Transverse colon (tissue), 4 donors: ENCODE results near the gene ZNF711. TPM values are rescaled to one million over a fixed set of nuclear protein-coding genes. Genes with fewer than 3 reads are reported as not detected.

Experiments used
- DNase-seq: peaks from one replicate; pipeline ENCODE4 v3.0.0-alpha.2; 2019
- H3K27ac ChIP-seq, 4 donors: fragments of 200-600 bp; sonication (generic); 2 replicates each; pipeline ENCODE4 v1.5.1; 2016 to 2018; ENCODE audit warnings: inconsistent platforms in 4 of 4
- H3K27me3 ChIP-seq: fragments of 200-600 bp; sonication (generic); 2 replicates; pipeline ENCODE4 v1.5.1; 2017; ENCODE audit warnings: inconsistent platforms
- H3K36me3 ChIP-seq, 4 donors: fragments of 200-600 bp; sonication (generic); 2 replicates each; pipeline ENCODE4 v1.5.1; 2017 to 2019; ENCODE audit warnings: inconsistent platforms in 4 of 4
- H3K4me1 ChIP-seq, 4 donors: fragments of 200-600 bp; sonication (generic); 2 replicates each; pipeline ENCODE4 v1.5.1; 2017 to 2020; ENCODE audit warnings: inconsistent platforms in 4 of 4
- H3K4me3 ChIP-seq, 4 donors: fragments of 200-600 bp; sonication (generic); 1 replicate in 1 of 4; 2 replicates in 3 of 4; pipeline versions ENCODE4 v1.5.1 to v1.6.1; 2017 to 2019; ENCODE audit warnings: inconsistent platforms in 4 of 4
- H3K9me3 ChIP-seq, 2 donors: fragments of 200-600 bp; sonication (generic); 2 replicates each; pipeline ENCODE4 v1.5.1; 2017 to 2019; ENCODE audit warnings: inconsistent platforms in 2 of 2
- CTCF ChIP-seq, 5 experiments: fragments of 200-600 bp in 3 of 5; fragments of 450-650 bp in 2 of 5; sonication (generic) in 3 of 5; IDR thresholded peaks; 1 replicate in 2 of 5; 2 replicates in 3 of 5; pipeline ENCODE4 v1.5.1; 2016 to 2017; ENCODE audit warnings: antibody characterized with exemption in 5 of 5, inconsistent platforms in 3 of 5, mild to moderate bottlenecking in 2 of 5, moderate library complexity in 1 of 5
- EP300 ChIP-seq: sonication (generic); formaldehyde crosslinking; IDR thresholded peaks from one replicate; pipeline ENCODE4 v1.6.1; 2017; ENCODE audit warnings: antibody characterized with exemption, low read depth
- POLR2A ChIP-seq: fragments of 450-650 bp; IDR thresholded peaks from one replicate; pipeline ENCODE4 v1.6.1; 2016; ENCODE audit warnings: antibody characterized with exemption, mild to moderate bottlenecking, moderate library complexity
- POLR2AphosphoS5 ChIP-seq, 3 donors: sonication (generic); formaldehyde crosslinking; IDR thresholded peaks; one replicate each; pipeline ENCODE4 v1.6.1; 2016; ENCODE audit warnings: antibody characterized with exemption in 3 of 3
- WGBS, 2 donors: methylation state at CpG; one replicate each; pipeline ENCODE4 v1.1.5; 2018; ENCODE audit warnings: low coverage in 1 of 2; 5-methylcytosine and 5-hydroxymethylcytosine counted together
- in situ Hi-C, 4 donors: fragments of 200-750 bp; cut with MboI; loops; one replicate each; pipeline versions ENCODE4 v1.15.0 to v1.15.1; 2017; ENCODE audit warnings: low sequenced_read_pairs in 3 of 4, low pct_ligation_motif_present in 1 of 4, low pct_unique_long_range_greater_than_20kb in 1 of 4
- intact Hi-C: fragments of 100-400 bp; cut with DNase I; formaldehyde crosslinking; loops from one replicate; pipeline ENCODE4 v1.15.1; 2023; ENCODE audit warnings: low total_unique reads
- total RNA-seq, 4 donors: library from RNA; depleted of rRNA; stranded (reverse); fragments of >200 nt; gene quantifications; one replicate each; pipeline ENCODE4 v1.1.0, GENCODE V29; 2016

Gene ZNF711
- total RNA-seq: 1 to 10 TPM in 2 of 4 donors, under 1 TPM in 1, not detected in 1; 1.00 to 3.8 (median 1.1) TPM

DNA sequence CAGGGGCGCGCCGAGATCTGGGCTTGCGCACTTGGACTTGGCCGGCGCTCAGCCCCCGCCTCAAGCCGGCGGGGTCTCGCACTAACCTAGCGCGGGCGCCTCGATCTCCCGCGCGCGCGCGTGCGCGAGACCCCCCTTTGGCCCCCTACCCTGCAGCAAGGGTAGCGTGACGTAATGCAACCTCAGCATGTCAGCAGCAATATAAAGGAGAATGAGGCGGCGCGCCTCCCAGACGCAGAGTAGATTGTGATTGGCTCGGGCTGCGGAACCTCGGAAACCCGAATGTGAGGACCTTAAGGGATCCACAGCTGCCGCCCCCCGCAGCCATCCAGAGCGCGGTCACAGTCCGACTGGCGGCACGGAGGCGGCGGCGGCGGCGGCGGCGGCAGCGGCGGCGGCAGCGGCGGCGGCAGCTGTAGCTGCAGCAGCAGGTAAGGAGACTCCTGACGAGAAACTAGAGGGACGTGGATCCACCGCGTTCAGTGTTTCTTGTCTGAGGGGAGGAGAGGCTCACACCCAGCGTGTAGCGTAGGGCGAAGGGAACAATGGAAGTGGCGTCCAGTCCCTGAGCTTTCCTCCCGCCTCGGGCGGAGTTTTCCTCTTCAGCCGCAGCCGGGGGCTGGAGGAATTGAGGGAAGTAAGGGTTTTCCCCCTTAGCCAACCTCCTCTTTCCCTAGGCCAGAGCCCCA is at the start of gene ZNF711, which contains the start of gene SATL1:
Gene ZNF711, plus strand, starts transcription at position 231 of the 689 bp plus-strand sequence. CDS start 3,582 bp downstream, outside the sequence.
Gene SATL1, minus strand, starts transcription at position 19 of the 689 bp plus-strand sequence. CDS start 134,811 bp downstream, outside the sequence.
- no peaks in the 10 kb centered on the region for H3K27me3 ChIP-seq
- H3K9me3 ChIP-seq: no peaks in the 10 kb centered on the region
- 44% methylated on average over 64 of the region's 65 CpGs; no CpG with 5 or more reads in 1 of the 2 donors for WGBS, 2 donors
- intact Hi-C loops: no loop called here
- peak within 1 kb of the TSS; percentile 28 to 67 (median 47) for H3K4me3 ChIP-seq
- peak within 1 kb of the TSS; percentile 14 to 51 (median 40) for H3K27ac ChIP-seq
- DNase-seq: peak; percentile 54
- H3K4me1 ChIP-seq: peaks cover 0 to 6% (median 0%) of the 10 kb centered on the region in 4 donors
- H3K36me3 ChIP-seq: no peaks in the 10 kb centered on the region
- no peak for TF ChIP-seq POLR2A
- no peak for TF ChIP-seq EP300
- no peak for TF ChIP-seq CTCF (IDR thresholded peaks at IDR 0.05)
- TF ChIP-seq POLR2AphosphoS5 (IDR thresholded peaks at IDR 0.05): no peak
- in situ Hi-C loops: no loop called here

GRCh38 chrX:85196319-85196718 is 47.5 kb upstream of the ZNF711 start:
- no peaks in the 10 kb centered on the region for H3K9me3 ChIP-seq
- in situ Hi-C loops (no loop called here), intact Hi-C loops (no loop called here)
- no peak overlapping the region for H3K4me3 ChIP-seq
- H3K27me3 ChIP-seq: no peaks in the 10 kb centered on the region
- no peaks in the 10 kb centered on the region for H3K4me1 ChIP-seq
- DNase-seq: no peak
- no peak for TF ChIP-seq EP300
- TF ChIP-seq CTCF (IDR thresholded peaks at IDR 0.05): no peak
- TF ChIP-seq POLR2A: no peak
- TF ChIP-seq POLR2AphosphoS5 (IDR thresholded peaks at IDR 0.05): no peak
- H3K27ac ChIP-seq: no peak overlapping the region
- WGBS, 2 donors: 50% methylated on average over 1 of the region's 1 CpG; no CpG with 5 or more reads in 1 of the 2 donors
- H3K36me3 ChIP-seq: no peaks in the 10 kb centered on the region

GRCh38 chrX:85203461-85203970 is 40.3 kb upstream of the ZNF711 start:
- 85% methylated on average over 8 of the region's 8 CpGs; no CpG with 5 or more reads in 1 of the 2 donors for WGBS, 2 donors
- Histone ChIP-seq H3K9me3 (no peaks in the 10 kb centered on the region), H3K36me3 (no peaks in the 10 kb centered on the region), H3K27ac (no peak overlapping the region), H3K4me3 (no peak overlapping the region), H3K27me3 (no peaks in the 10 kb centered on the region), H3K4me1 (no peaks in the 10 kb centered on the region)
- intact Hi-C loops: no loop called here
- in situ Hi-C loops: no loop called here
- TF ChIP-seq CTCF (IDR thresholded peaks at IDR 0.05) (no peak), EP300 (no peak), POLR2AphosphoS5 (IDR thresholded peaks at IDR 0.05) (no peak), POLR2A (no peak)
- no peak for DNase-seq

- Histone ChIP-seq H3K9me3 (no peaks in the 10 kb centered on the region), H3K4me3 (no peak overlapping the region), H3K4me1 (no peaks in the 10 kb centered on the region), H3K36me3 (no peaks in the 10 kb centered on the region), H3K27ac (no peak overlapping the region), H3K27me3 (no peaks in the 10 kb centered on the region)
- TF ChIP-seq POLR2A (no peak), EP300 (no peak), POLR2AphosphoS5 (IDR thresholded peaks at IDR 0.05) (no peak), CTCF (IDR thresholded peaks at IDR 0.05) (no peak)
- intact Hi-C loops: no loop called here
- WGBS, 2 donors: 76 to 100% methylated on average over 1 to 3 of the region's 3 CpGs
- in situ Hi-C loops: no loop called here
- no peak for DNase-seq
Measured at GRCh38 chrX:85213792-85214530, 29.8 kb upstream of the ZNF711 start.
